ENCODE data around the gene OR52H1. TPM values are rescaled to one million over a fixed set of nuclear protein-coding genes. Genes with fewer than 3 reads are reported as not detected.

OR52H1 gene
- total and polyA plus RNA-seq, 9 of the 15 experiments (the other 6 are each of a cell fraction or from before 2014, with no cell fraction given): 0.15 TPM; not detected in 8

DNA sequence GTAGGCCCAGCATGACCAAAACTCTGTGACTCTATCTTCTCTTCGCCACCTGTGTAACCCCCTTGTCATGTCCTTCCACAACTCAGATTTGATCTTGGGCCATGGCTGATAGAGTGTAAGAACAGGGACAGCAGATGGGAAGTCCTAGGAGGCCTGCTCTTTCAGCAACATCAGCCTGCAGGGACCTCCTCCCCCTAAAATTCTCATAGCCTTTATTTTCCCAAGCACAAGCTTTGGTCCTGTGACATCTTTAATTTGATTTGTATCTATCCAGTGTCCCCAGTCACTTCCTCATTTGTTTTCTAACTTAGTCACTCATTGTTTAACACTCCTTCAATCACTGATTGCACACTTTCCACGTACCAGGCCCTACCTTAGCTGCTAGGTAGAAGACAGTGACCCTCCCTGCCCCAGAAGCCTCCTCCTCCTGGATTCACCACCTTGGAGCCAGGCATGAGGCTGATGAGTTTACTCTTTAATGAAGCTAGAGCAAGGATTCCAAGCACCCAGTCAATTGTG, 43.9 kb downstream of the OR52H1 start (continued):
- no peak for TF ChIP-seq SETDB1 (IDR thresholded peaks at IDR 0.05; ENCODE audit: low read length)
- TF ChIP-seq ETV5 (CRISPR knock-in tag; IDR thresholded peaks at IDR 0.05; ENCODE audit: low read depth): no peak
- TF ChIP-seq KDM5B (IDR thresholded peaks at IDR 0.05; ENCODE audit: insufficient replicate concordance, low read depth, low read length): peak; percentile 37
- TF ChIP-seq STAT5A (IDR thresholded peaks at IDR 0.05; ENCODE audit: borderline replicate concordance, low read length): peak; percentile 53; the same call in 1 of the 2 replicates
- no peak for TF ChIP-seq PHF21A (IDR thresholded peaks at IDR 0.05; ENCODE audit: borderline replicate concordance, low read depth)
- TF ChIP-seq, protein P1, sequence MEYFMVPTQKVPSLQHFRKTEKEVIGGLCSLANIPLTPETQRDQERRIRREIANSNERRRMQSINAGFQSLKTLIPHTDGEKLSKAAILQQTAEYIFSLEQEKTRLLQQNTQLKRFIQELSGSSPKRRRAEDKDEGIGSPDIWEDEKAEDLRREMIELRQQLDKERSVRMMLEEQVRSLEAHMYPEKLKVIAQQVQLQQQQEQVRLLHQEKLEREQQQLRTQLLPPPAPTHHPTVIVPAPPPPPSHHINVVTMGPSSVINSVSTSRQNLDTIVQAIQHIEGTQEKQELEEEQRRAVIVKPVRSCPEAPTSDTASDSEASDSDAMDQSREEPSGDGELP (CRISPR knock-in tag; IDR thresholded peaks at IDR 0.05; ENCODE audit: borderline replicate concordance): no peak
- TF ChIP-seq ZNF316 (IDR thresholded peaks at IDR 0.05): no peak
- TF ChIP-seq HIVEP1 (CRISPR knock-in tag; IDR thresholded peaks at IDR 0.05): no peak
- TF ChIP-seq HNRNPL (IDR thresholded peaks at IDR 0.05; ENCODE audit: low read depth, low read length): no peak
- TF ChIP-seq, protein P2, sequence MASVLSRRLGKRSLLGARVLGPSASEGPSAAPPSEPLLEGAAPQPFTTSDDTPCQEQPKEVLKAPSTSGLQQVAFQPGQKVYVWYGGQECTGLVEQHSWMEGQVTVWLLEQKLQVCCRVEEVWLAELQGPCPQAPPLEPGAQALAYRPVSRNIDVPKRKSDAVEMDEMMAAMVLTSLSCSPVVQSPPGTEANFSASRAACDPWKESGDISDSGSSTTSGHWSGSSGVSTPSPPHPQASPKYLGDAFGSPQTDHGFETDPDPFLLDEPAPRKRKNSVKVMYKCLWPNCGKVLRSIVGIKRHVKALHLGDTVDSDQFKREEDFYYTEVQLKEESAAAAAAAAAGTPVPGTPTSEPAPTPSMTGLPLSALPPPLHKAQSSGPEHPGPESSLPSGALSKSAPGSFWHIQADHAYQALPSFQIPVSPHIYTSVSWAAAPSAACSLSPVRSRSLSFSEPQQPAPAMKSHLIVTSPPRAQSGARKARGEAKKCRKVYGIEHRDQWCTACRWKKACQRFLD (CRISPR knock-in tag; IDR thresholded peaks at IDR 0.05): no peak
- TF ChIP-seq TBL1XR1 (IDR thresholded peaks at IDR 0.05; ENCODE audit: low read length in 2 of 2): peak in 1 of 2 experiments; percentile 16; a peak in 1 of 4 replicates
- no peak for TF ChIP-seq KAT8 (IDR thresholded peaks at IDR 0.05; ENCODE audit: low read depth)
- TF ChIP-seq, protein P3, sequence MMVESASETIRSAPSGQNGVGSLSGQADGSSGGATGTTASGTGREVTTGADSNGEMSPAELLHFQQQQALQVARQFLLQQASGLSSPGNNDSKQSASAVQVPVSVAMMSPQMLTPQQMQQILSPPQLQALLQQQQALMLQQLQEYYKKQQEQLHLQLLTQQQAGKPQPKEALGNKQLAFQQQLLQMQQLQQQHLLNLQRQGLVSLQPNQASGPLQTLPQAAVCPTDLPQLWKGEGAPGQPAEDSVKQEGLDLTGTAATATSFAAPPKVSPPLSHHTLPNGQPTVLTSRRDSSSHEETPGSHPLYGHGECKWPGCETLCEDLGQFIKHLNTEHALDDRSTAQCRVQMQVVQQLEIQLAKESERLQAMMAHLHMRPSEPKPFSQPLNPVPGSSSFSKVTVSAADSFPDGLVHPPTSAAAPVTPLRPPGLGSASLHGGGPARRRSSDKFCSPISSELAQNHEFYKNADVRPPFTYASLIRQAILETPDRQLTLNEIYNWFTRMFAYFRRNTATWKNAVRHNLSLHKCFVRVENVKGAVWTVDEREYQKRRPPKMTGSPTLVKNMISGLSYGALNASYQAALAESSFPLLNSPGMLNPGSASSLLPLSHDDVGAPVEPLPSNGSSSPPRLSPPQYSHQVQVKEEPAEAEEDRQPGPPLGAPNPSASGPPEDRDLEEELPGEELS (CRISPR knock-in tag; IDR thresholded peaks at IDR 0.05; ENCODE audit: borderline replicate concordance): no peak
- no peak for TF ChIP-seq ZNF239 (CRISPR knock-in tag; IDR thresholded peaks at IDR 0.05)
- TF ChIP-seq, protein P4, sequence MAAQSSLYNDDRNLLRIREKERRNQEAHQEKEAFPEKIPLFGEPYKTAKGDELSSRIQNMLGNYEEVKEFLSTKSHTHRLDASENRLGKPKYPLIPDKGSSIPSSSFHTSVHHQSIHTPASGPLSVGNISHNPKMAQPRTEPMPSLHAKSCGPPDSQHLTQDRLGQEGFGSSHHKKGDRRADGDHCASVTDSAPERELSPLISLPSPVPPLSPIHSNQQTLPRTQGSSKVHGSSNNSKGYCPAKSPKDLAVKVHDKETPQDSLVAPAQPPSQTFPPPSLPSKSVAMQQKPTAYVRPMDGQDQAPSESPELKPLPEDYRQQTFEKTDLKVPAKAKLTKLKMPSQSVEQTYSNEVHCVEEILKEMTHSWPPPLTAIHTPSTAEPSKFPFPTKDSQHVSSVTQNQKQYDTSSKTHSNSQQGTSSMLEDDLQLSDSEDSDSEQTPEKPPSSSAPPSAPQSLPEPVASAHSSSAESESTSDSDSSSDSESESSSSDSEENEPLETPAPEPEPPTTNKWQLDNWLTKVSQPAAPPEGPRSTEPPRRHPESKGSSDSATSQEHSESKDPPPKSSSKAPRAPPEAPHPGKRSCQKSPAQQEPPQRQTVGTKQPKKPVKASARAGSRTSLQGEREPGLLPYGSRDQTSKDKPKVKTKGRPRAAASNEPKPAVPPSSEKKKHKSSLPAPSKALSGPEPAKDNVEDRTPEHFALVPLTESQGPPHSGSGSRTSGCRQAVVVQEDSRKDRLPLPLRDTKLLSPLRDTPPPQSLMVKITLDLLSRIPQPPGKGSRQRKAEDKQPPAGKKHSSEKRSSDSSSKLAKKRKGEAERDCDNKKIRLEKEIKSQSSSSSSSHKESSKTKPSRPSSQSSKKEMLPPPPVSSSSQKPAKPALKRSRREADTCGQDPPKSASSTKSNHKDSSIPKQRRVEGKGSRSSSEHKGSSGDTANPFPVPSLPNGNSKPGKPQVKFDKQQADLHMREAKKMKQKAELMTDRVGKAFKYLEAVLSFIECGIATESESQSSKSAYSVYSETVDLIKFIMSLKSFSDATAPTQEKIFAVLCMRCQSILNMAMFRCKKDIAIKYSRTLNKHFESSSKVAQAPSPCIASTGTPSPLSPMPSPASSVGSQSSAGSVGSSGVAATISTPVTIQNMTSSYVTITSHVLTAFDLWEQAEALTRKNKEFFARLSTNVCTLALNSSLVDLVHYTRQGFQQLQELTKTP (IDR thresholded peaks at IDR 0.05; ENCODE audit: low read depth in 1 of 2, partially characterized antibody in 2 of 2): peak in 1 of 2 experiments; percentile 48
- TF ChIP-seq SMAD1 (IDR thresholded peaks at IDR 0.05; ENCODE audit: low read depth, low read length, partially characterized antibody): no peak
